Lung (tissue), 12 donors: ENCODE measurements around the gene NFE2L3. TPM values are rescaled to one million over a fixed set of nuclear protein-coding genes. Genes with fewer than 3 reads are reported as not detected.
A peak's percentile ranks its signal among the peaks of the same experiment; 100 is the strongest.
"Not testable (repeated sequence)": the region's sequence is repeated elsewhere in the genome, so short reads cannot be mapped to it uniquely, and the experiment has no call there.

Experiments
- ATAC-seq: fragments of 200-7000 bp; cut with Tn5 transposase; one replicate; pipeline ENCODE4 v1.9.1; 2020; ENCODE audit warnings: moderate number of reproducible peaks; ENCODE audit not compliant: insufficient read depth, low FRiP score
- DNase-seq, 3 donors: peaks; one replicate each; pipeline ENCODE4 v3.0.0-alpha.2; 2013 to 2017
- H3K27ac ChIP-seq, 2 donors: one replicate each; pipeline ENCODE4 v1.5.1; 2013; ENCODE audit warnings: mild to moderate bottlenecking in 2 of 2, moderate library complexity in 2 of 2, control low read depth in 1 of 2, inconsistent platforms in 1 of 2, low read depth in 1 of 2, low read length in 1 of 2
- H3K27me3 ChIP-seq, 3 donors: one replicate each; pipeline ENCODE4 v1.5.1; 2013; ENCODE audit warnings: low read length in 2 of 3; ENCODE audit not compliant: control insufficient read depth in 3 of 3, insufficient read depth in 3 of 3
- H3K36me3 ChIP-seq, 4 donors: one replicate each; pipeline ENCODE4 v1.5.1; 2013; ENCODE audit warnings: low read length in 4 of 4, mild to moderate bottlenecking in 1 of 4, moderate library complexity in 1 of 4; ENCODE audit not compliant: control insufficient read depth in 4 of 4, insufficient read depth in 4 of 4
- H3K4me1 ChIP-seq, 5 donors: one replicate each; pipeline ENCODE4 v1.5.1; 2013; ENCODE audit warnings: low read length in 5 of 5, mild to moderate bottlenecking in 2 of 5, moderate library complexity in 1 of 5; ENCODE audit not compliant: control insufficient read depth in 5 of 5, insufficient read depth in 5 of 5
- H3K4me3 ChIP-seq: one replicate; pipeline ENCODE4 v1.5.1; 2013; ENCODE audit warnings: mild to moderate bottlenecking, control low read depth, moderate library complexity
- H3K9ac ChIP-seq, 2 donors: one replicate each; pipeline ENCODE4 v1.5.1; 2013; ENCODE audit warnings: low read length in 2 of 2, control low read depth in 1 of 2; ENCODE audit not compliant: insufficient read depth in 1 of 2
- H3K9me3 ChIP-seq, 4 donors: one replicate each; pipeline ENCODE4 v1.5.1; 2013; ENCODE audit warnings: low read length in 3 of 4, mild to moderate bottlenecking in 1 of 4, moderate library complexity in 1 of 4; ENCODE audit not compliant: control insufficient read depth in 4 of 4, insufficient read depth in 3 of 4
- WGBS, 2 donors: extraction: QIAGEN DNeasy Blood & Tissue Kit; methylation state at CpG; one replicate each; pipeline ENCODE4 v1.1.7; 2013; 5-methylcytosine and 5-hydroxymethylcytosine counted together
- polyA plus RNA-seq, 2 donors: library from polyadenylated mRNA; stranded (reverse); fragments of 200-250 nt; gene quantifications; one replicate each; pipeline ENCODE4 v1.2.1, GENCODE V29; 2013
- total RNA-seq, 2 donors: library from RNA; depleted of rRNA in 1 of 2; stranded (reverse); fragments of >200 nt in 1 of 2; gene quantifications; one replicate each; pipeline ENCODE4 v1.2.1, GENCODE V29; 2014 to 2021
- TF ChIP-seq, protein P1 (sequence below): IDR thresholded peaks from 2 replicates; pipeline ENCODE4 v1.5.1; 2012; ENCODE audit warnings: mild to moderate bottlenecking; ENCODE audit errors: control extremely low read depth, extremely low read depth
- donor health status: control.
- donor health status: control.
- donor health status: Bipolar disorder and iron deficiency.
- donor health status: healthy.
- donor health status: DM: yes; HTN: yes; CAD: no.

Gene NFE2L3
- total and polyA plus RNA-seq, 4 donors = 3.6 to 6.5 (median 5.1) TPM

- WGBS, 2 donors = 65 to 71% methylated on average over 8 of the region's 8 CpGs
- Histone ChIP-seq H3K36me3 (peaks cover 18 to 86% (median 66%) of the 10 kb centered on the region in 4 donors), H3K9ac (no peak overlapping the region), H3K4me3 (no peak overlapping the region), H3K27me3 (no peaks in the 10 kb centered on the region), H3K9me3 (no peaks in the 10 kb centered on the region), H3K27ac (no peak overlapping the region), H3K4me1 (peaks cover 6 to 37% (median 14%) of the 10 kb centered on the region in 5 donors)
- DNase-seq (no peak), ATAC-seq (no peak)
- TF ChIP-seq, protein P1, sequence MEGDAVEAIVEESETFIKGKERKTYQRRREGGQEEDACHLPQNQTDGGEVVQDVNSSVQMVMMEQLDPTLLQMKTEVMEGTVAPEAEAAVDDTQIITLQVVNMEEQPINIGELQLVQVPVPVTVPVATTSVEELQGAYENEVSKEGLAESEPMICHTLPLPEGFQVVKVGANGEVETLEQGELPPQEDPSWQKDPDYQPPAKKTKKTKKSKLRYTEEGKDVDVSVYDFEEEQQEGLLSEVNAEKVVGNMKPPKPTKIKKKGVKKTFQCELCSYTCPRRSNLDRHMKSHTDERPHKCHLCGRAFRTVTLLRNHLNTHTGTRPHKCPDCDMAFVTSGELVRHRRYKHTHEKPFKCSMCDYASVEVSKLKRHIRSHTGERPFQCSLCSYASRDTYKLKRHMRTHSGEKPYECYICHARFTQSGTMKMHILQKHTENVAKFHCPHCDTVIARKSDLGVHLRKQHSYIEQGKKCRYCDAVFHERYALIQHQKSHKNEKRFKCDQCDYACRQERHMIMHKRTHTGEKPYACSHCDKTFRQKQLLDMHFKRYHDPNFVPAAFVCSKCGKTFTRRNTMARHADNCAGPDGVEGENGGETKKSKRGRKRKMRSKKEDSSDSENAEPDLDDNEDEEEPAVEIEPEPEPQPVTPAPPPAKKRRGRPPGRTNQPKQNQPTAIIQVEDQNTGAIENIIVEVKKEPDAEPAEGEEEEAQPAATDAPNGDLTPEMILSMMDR = no peak
Observed at GRCh38 chr7:26193432-26194207, 41.6 kb downstream of the NFE2L3 start.

DNA sequence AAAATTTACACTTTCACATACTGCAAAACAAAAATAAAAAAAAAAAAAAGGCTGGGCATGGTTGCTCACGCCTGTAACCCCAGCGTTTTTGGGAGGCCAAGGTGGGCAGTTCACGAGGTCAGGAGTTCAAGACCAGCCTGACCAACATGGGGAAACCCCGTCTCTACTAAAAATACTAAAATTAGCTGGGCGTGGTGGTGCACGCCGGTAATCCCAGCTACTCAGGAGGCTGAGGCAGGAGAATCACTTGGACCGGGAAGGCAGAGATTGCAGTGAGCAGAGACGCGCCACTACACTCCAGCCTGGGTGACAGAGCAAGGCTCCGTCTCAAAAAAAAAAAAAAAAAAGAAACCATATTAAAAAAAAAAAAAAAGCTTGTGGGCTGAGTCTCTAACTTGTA, 42.8 kb downstream of the NFE2L3 start:
- H3K4me1 ChIP-seq = peaks cover 6 to 37% (median 14%) of the 10 kb centered on the region in 5 donors
- not testable (repeated sequence) for H3K27me3 ChIP-seq, H3K9ac ChIP-seq, DNase-seq, H3K27ac ChIP-seq, H3K4me3 ChIP-seq, ATAC-seq, H3K9me3 ChIP-seq
- WGBS, 2 donors = 61 to 70% methylated on average over 11 of the region's 11 CpGs
- H3K36me3 ChIP-seq = peaks cover 16 to 77% (median 62%) of the 10 kb centered on the region in 4 donors

DNA sequence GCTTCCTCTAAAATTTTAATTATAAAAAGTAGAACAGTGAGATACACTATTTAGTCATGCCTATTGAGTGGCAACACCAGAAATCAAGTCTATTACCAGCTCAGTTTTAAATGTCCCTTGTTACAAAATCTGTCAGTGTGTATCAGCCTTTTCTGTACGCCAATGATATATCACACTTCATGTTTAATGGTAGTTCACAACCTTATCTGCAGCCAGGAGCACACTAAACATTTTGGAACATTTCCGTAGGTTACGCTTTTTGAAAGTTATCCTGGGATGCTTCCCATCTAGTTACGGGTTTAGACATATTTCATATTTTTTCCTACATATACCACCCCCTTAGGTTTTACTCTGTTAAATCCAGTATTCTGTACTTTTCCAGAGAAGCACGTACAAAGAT, 43.2 kb downstream of the NFE2L3 start:
- Histone ChIP-seq H3K4me3 (no peak overlapping the region), H3K36me3 (peaks cover 16 to 77% (median 60%) of the 10 kb centered on the region in 4 donors), H3K9ac (peak overlapping the region in 1 of 2 donors; percentile 14), H3K27me3 (no peaks in the 10 kb centered on the region), H3K9me3 (no peaks in the 10 kb centered on the region), H3K27ac (no peak overlapping the region), H3K4me1 (peaks cover 6 to 37% (median 14%) of the 10 kb centered on the region in 5 donors)
- TF ChIP-seq, protein P1 = no peak
- ATAC-seq = no peak
- no peak for DNase-seq
- 80 to 87% methylated on average over 5 of the region's 5 CpGs for WGBS, 2 donors

- ATAC-seq = no peak
- Histone ChIP-seq H3K36me3 (peaks cover 13 to 73% (median 52%) of the 10 kb centered on the region in 4 donors), H3K4me3 (no peak overlapping the region), H3K27me3 (no peaks in the 10 kb centered on the region), H3K27ac (no peak overlapping the region), H3K4me1 (peaks cover 6 to 37% (median 14%) of the 10 kb centered on the region in 5 donors), H3K9ac (peak overlapping the region in 1 of 2 donors; percentile 14), H3K9me3 (no peaks in the 10 kb centered on the region)
- TF ChIP-seq, protein P1 = no peak
- WGBS, 2 donors = 49 to 69% methylated on average over 10 of the region's 10 CpGs
- DNase-seq = no peak
Observed at GRCh38 chr7:26195867-26196657, 44.1 kb downstream of the NFE2L3 start.
